K562 (cell line): ENCODE measurements around the gene CD70. TPM values are rescaled to one million over a fixed set of nuclear protein-coding genes. Genes with fewer than 3 reads are reported as not detected.

Source experiments
- BRD9 ChIP-seq: fragments of 450-650 bp; IDR thresholded peaks from 2 replicates; pipeline ENCODE4 v1.6.1; 2018; ENCODE audit warnings: low read depth; ENCODE audit not compliant: partially characterized antibody
- CBFA2T2 ChIP-seq: fragments of 450-650 bp; conservative IDR thresholded peaks from 2 replicates; pipeline ENCODE4 v1.6.1; 2017; ENCODE audit warnings: mild to moderate bottlenecking
- GTF2B ChIP-seq: IDR thresholded peaks from 2 replicates; pipeline ENCODE4 v1.6.1; 2011; ENCODE audit not compliant: insufficient read length; ENCODE audit errors: extremely low read depth
- KDM1A ChIP-seq, 2 experiments: fragments of 450-650 bp; IDR thresholded peaks; 2 replicates each; pipeline ENCODE4 v1.6.1; 2016; ENCODE audit warnings: mild to moderate bottlenecking in 2 of 2
- NKRF ChIP-seq: fragments of 450-650 bp; IDR thresholded peaks from 2 replicates; pipeline ENCODE4 v1.6.1; 2016; ENCODE audit warnings: borderline replicate concordance
- NR3C1 ChIP-seq: sonication (generic); formaldehyde crosslinking; IDR thresholded peaks from 2 replicates; pipeline ENCODE4 v1.8.1; 2022; ENCODE audit warnings: missing genetic modification reagents
- PHTF2 ChIP-seq: fragments of 250-450 bp; sonication (Bioruptor Pico); IDR thresholded peaks from 2 replicates; pipeline ENCODE4 v1.5.0; 2021; ENCODE audit warnings: mild to moderate bottlenecking
- SMARCE1 ChIP-seq: fragments of 450-650 bp; IDR thresholded peaks from 2 replicates; pipeline ENCODE4 v1.7.1; 2016; ENCODE audit warnings: mild to moderate bottlenecking
- TAL1 ChIP-seq: fragments of 450-650 bp; IDR thresholded peaks from 2 replicates; pipeline ENCODE4 v1.6.1; 2016; ENCODE audit warnings: mild to moderate bottlenecking
- ZEB2 ChIP-seq: fragments of 450-650 bp; IDR thresholded peaks from 2 replicates; pipeline ENCODE4 v1.6.1; 2016
- ZNF263 ChIP-seq: sonication (generic); formaldehyde crosslinking; IDR thresholded peaks from 2 replicates; pipeline ENCODE4 v1.8.0; 2022; ENCODE audit warnings: mild to moderate bottlenecking, missing genetic modification reagents, borderline replicate concordance
- polyA plus RNA-seq, 8 experiments: library from polyadenylated mRNA; depleted of rRNA in 4 of 8; stranded (reverse) in 5 of 8; unstranded in 3 of 8; fragments of >200 nt; fragmentation: Nextera tagmentation in 2 of 8; fragmentation: Illumina TruSeq in 1 of 8; extraction: Ambion mirVana in 2 of 8; extraction: Trizol in 1 of 8; gene quantifications; 2 replicates each; pipeline versions ENCODE4 v1.2.1 to v1.2.3, GENCODE V29; 2011 to 2014; ENCODE audit warnings: inconsistent platforms in 1 of 8, missing spikeins in 1 of 8
- total RNA-seq, 7 experiments: library from RNA; depleted of rRNA in 6 of 7; stranded (reverse); fragments of >200 nt in 6 of 7; fragmentation: Illumina TruSeq in 2 of 7; extraction: Trizol in 2 of 7; gene quantifications; 2 replicates each; pipeline versions ENCODE4 v1.2.1 to v1.2.3, GENCODE V29; 2011 to 2021; ENCODE audit warnings: low replicate concordance in 1 of 7
- TF ChIP-seq, protein P1 (sequence below): fragments of 200-800 bp; sonication (Bioruptor generic); IDR thresholded peaks from 2 replicates; pipeline ENCODE4 v1.6.1; 2016; ENCODE audit warnings: missing genetic modification characterization, missing compliant biosample characterization
- TF ChIP-seq, protein P2 (sequence below): fragments of 450-650 bp; formaldehyde crosslinking; IDR thresholded peaks from 2 replicates; pipeline ENCODE4 v1.4.0; 2022; ENCODE audit warnings: missing genetic modification characterization

CD70 gene
- total and polyA plus RNA-seq, 9 of the 15 experiments (the other 6 are each of a cell fraction or from before 2014, with no cell fraction given) = 0.06 to 0.58 (median 0.33) TPM; not detected in 4

GRCh38 chr19:6576869-6577475 lies 14.0 kb downstream of the CD70 start (continued):
- TF ChIP-seq NKRF (no peak), KDM1A (IDR thresholded peaks at IDR 0.05) (peak; percentile 84 to 89), ZEB2 (0 out of 2 replicates have a peak, but pooled peaks have one; percentile 38), GTF2B (no peak), BRD9 (no peak), PHTF2 (no peak), CBFA2T2 (peak; percentile 78), ZNF263 (CRISPR knock-in tag) (no peak), SMARCE1 (0 out of 2 replicates have a peak, but pooled peaks have one; percentile 22), NR3C1 (CRISPR knock-in tag) (no peak), TAL1 (peak; percentile 79)
- TF ChIP-seq, protein P1, sequence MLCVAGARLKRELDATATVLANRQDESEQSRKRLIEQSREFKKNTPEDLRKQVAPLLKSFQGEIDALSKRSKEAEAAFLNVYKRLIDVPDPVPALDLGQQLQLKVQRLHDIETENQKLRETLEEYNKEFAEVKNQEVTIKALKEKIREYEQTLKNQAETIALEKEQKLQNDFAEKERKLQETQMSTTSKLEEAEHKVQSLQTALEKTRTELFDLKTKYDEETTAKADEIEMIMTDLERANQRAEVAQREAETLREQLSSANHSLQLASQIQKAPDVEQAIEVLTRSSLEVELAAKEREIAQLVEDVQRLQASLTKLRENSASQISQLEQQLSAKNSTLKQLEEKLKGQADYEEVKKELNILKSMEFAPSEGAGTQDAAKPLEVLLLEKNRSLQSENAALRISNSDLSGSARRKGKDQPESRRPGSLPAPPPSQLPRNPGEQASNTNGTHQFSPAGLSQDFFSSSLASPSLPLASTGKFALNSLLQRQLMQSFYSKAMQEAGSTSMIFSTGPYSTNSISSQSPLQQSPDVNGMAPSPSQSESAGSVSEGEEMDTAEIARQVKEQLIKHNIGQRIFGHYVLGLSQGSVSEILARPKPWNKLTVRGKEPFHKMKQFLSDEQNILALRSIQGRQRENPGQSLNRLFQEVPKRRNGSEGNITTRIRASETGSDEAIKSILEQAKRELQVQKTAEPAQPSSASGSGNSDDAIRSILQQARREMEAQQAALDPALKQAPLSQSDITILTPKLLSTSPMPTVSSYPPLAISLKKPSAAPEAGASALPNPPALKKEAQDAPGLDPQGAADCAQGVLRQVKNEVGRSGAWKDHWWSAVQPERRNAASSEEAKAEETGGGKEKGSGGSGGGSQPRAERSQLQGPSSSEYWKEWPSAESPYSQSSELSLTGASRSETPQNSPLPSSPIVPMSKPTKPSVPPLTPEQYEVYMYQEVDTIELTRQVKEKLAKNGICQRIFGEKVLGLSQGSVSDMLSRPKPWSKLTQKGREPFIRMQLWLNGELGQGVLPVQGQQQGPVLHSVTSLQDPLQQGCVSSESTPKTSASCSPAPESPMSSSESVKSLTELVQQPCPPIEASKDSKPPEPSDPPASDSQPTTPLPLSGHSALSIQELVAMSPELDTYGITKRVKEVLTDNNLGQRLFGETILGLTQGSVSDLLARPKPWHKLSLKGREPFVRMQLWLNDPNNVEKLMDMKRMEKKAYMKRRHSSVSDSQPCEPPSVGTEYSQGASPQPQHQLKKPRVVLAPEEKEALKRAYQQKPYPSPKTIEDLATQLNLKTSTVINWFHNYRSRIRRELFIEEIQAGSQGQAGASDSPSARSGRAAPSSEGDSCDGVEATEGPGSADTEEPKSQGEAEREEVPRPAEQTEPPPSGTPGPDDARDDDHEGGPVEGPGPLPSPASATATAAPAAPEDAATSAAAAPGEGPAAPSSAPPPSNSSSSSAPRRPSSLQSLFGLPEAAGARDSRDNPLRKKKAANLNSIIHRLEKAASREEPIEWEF (CRISPR knock-in tag) = 0 out of 2 replicates have a peak, but pooled peaks have one; percentile 36
- TF ChIP-seq, protein P2, sequence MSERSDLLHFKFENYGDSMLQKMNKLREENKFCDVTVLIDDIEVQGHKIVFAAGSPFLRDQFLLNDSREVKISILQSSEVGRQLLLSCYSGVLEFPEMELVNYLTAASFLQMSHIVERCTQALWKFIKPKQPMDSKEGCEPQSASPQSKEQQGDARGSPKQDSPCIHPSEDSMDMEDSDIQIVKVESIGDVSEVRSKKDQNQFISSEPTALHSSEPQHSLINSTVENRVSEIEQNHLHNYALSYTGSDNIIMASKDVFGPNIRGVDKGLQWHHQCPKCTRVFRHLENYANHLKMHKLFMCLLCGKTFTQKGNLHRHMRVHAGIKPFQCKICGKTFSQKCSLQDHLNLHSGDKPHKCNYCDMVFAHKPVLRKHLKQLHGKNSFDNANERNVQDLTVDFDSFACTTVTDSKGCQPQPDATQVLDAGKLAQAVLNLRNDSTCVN = no peak
